ENCODE results near the gene SYK.
"Not testable (repeated sequence)": the region's sequence is repeated elsewhere in the genome, so short reads cannot be mapped to it uniquely, and the experiment has no call there.

SYK gene

GRCh38 chr9:90818279-90818678, 16.7 kb downstream of the SYK start:
- Histone ChIP-seq H3K4me3 (ENCODE audit: insufficient read depth, low read depth, low read length, poor library complexity, severe bottlenecking) (no peak overlapping the region), H3K27ac (ENCODE audit: insufficient read depth, low read length, poor library complexity, severe bottlenecking) (no peak overlapping the region), H3K36me3 (ENCODE audit: control insufficient read depth, insufficient read depth, low read length) (no peaks in the 10 kb centered on the region), H3K4me1 (ENCODE audit: control insufficient read depth, insufficient read depth, low read length, poor library complexity, severe bottlenecking) (peaks cover 4% of the 10 kb centered on the region), H3K27me3 (replicated peaks; ENCODE audit: control insufficient read depth, insufficient read depth, low read length, poor library complexity, severe bottlenecking) (no peaks in the 10 kb centered on the region), H3K9me3 (ENCODE audit: control insufficient read depth, low read length) (no peaks in the 10 kb centered on the region)
- DNase-seq: no peak

- H3K36me3 ChIP-seq (ENCODE audit: control insufficient read depth, insufficient read depth, low read length); H3K9me3 ChIP-seq (ENCODE audit: control insufficient read depth, low read length); H3K4me1 ChIP-seq (ENCODE audit: control insufficient read depth, insufficient read depth, low read length, poor library complexity, severe bottlenecking); H3K27ac ChIP-seq (ENCODE audit: insufficient read depth, low read length, poor library complexity, severe bottlenecking); H3K27me3 ChIP-seq (replicated peaks; ENCODE audit: control insufficient read depth, insufficient read depth, low read length, poor library complexity, severe bottlenecking); DNase-seq; H3K4me3 ChIP-seq (ENCODE audit: insufficient read depth, low read depth, low read length, poor library complexity, severe bottlenecking): not testable (repeated sequence)
Measured at GRCh38 chr9:90820406-90820805, 18.8 kb downstream of the SYK start.

- H3K36me3 ChIP-seq (ENCODE audit: control insufficient read depth, insufficient read depth, low read length): not testable (repeated sequence)
Measured at GRCh38 chr9:90821236-90821635, 19.6 kb downstream of the SYK start.

GRCh38 chr9:90821697-90822096, 20.1 kb downstream of the SYK start:
- Histone ChIP-seq H3K4me1 (ENCODE audit: control insufficient read depth, insufficient read depth, low read length, poor library complexity, severe bottlenecking) (no peaks in the 10 kb centered on the region), H3K9me3 (ENCODE audit: control insufficient read depth, low read length) (no peaks in the 10 kb centered on the region), H3K27ac (ENCODE audit: insufficient read depth, low read length, poor library complexity, severe bottlenecking) (no peak overlapping the region), H3K4me3 (ENCODE audit: insufficient read depth, low read depth, low read length, poor library complexity, severe bottlenecking) (no peak overlapping the region), H3K27me3 (replicated peaks; ENCODE audit: control insufficient read depth, insufficient read depth, low read length, poor library complexity, severe bottlenecking) (no peaks in the 10 kb centered on the region), H3K36me3 (ENCODE audit: control insufficient read depth, insufficient read depth, low read length) (no peaks in the 10 kb centered on the region)
- no peak for DNase-seq

More at GRCh38 chr9:90821236-90821635, 19.6 kb downstream of the SYK start:
- H3K27ac ChIP-seq (ENCODE audit: insufficient read depth, low read length, poor library complexity, severe bottlenecking); H3K9me3 ChIP-seq (ENCODE audit: control insufficient read depth, low read length); H3K4me3 ChIP-seq (ENCODE audit: insufficient read depth, low read depth, low read length, poor library complexity, severe bottlenecking); H3K27me3 ChIP-seq (replicated peaks; ENCODE audit: control insufficient read depth, insufficient read depth, low read length, poor library complexity, severe bottlenecking); DNase-seq; H3K4me1 ChIP-seq (ENCODE audit: control insufficient read depth, insufficient read depth, low read length, poor library complexity, severe bottlenecking): not testable (repeated sequence)

GRCh38 chr9:90822866-90823265, 21.2 kb downstream of the SYK start:
- H3K27me3 ChIP-seq (replicated peaks; ENCODE audit: control insufficient read depth, insufficient read depth, low read length, poor library complexity, severe bottlenecking): no peaks in the 10 kb centered on the region

GRCh38 chr9:90825586-90825985, 24.0 kb downstream of the SYK start:
- Histone ChIP-seq H3K4me1 (ENCODE audit: control insufficient read depth, insufficient read depth, low read length, poor library complexity, severe bottlenecking) (no peaks in the 10 kb centered on the region), H3K9me3 (ENCODE audit: control insufficient read depth, low read length) (no peaks in the 10 kb centered on the region), H3K36me3 (ENCODE audit: control insufficient read depth, insufficient read depth, low read length) (no peaks in the 10 kb centered on the region), H3K27ac (ENCODE audit: insufficient read depth, low read length, poor library complexity, severe bottlenecking) (no peak overlapping the region), H3K27me3 (replicated peaks; ENCODE audit: control insufficient read depth, insufficient read depth, low read length, poor library complexity, severe bottlenecking) (no peaks in the 10 kb centered on the region), H3K4me3 (ENCODE audit: insufficient read depth, low read depth, low read length, poor library complexity, severe bottlenecking) (no peak overlapping the region)
- no peak for DNase-seq

More at GRCh38 chr9:90822866-90823265, 21.2 kb downstream of the SYK start:
- Histone ChIP-seq H3K27ac (ENCODE audit: insufficient read depth, low read length, poor library complexity, severe bottlenecking) (no peak overlapping the region), H3K9me3 (ENCODE audit: control insufficient read depth, low read length) (no peaks in the 10 kb centered on the region), H3K36me3 (ENCODE audit: control insufficient read depth, insufficient read depth, low read length) (no peaks in the 10 kb centered on the region), H3K4me3 (ENCODE audit: insufficient read depth, low read depth, low read length, poor library complexity, severe bottlenecking) (no peak overlapping the region), H3K4me1 (ENCODE audit: control insufficient read depth, insufficient read depth, low read length, poor library complexity, severe bottlenecking) (no peaks in the 10 kb centered on the region)
- DNase-seq: no peak

- H3K4me1 ChIP-seq (ENCODE audit: control insufficient read depth, insufficient read depth, low read length, poor library complexity, severe bottlenecking): no peaks in the 10 kb centered on the region
- H3K27ac ChIP-seq (ENCODE audit: insufficient read depth, low read length, poor library complexity, severe bottlenecking): no peak overlapping the region
- no peak overlapping the region for H3K4me3 ChIP-seq (ENCODE audit: insufficient read depth, low read depth, low read length, poor library complexity, severe bottlenecking)
- peaks cover 4% of the 10 kb centered on the region for H3K27me3 ChIP-seq (replicated peaks; ENCODE audit: control insufficient read depth, insufficient read depth, low read length, poor library complexity, severe bottlenecking)
- H3K36me3 ChIP-seq (ENCODE audit: control insufficient read depth, insufficient read depth, low read length): no peaks in the 10 kb centered on the region
- H3K9me3 ChIP-seq (ENCODE audit: control insufficient read depth, low read length): no peaks in the 10 kb centered on the region
- DNase-seq: no peak
Measured at GRCh38 chr9:90826326-90827020, 24.9 kb downstream of the SYK start.

GRCh38 chr9:90827181-90827871, 25.7 kb downstream of the SYK start:
- Histone ChIP-seq H3K9me3 (ENCODE audit: control insufficient read depth, low read length) (no peaks in the 10 kb centered on the region), H3K4me1 (ENCODE audit: control insufficient read depth, insufficient read depth, low read length, poor library complexity, severe bottlenecking) (no peaks in the 10 kb centered on the region), H3K27ac (ENCODE audit: insufficient read depth, low read length, poor library complexity, severe bottlenecking) (no peak overlapping the region), H3K4me3 (ENCODE audit: insufficient read depth, low read depth, low read length, poor library complexity, severe bottlenecking) (no peak overlapping the region), H3K27me3 (replicated peaks; ENCODE audit: control insufficient read depth, insufficient read depth, low read length, poor library complexity, severe bottlenecking) (peaks cover 4% of the 10 kb centered on the region), H3K36me3 (ENCODE audit: control insufficient read depth, insufficient read depth, low read length) (no peaks in the 10 kb centered on the region)
- no peak for DNase-seq

- Histone ChIP-seq H3K4me1 (ENCODE audit: control insufficient read depth, insufficient read depth, low read length, poor library complexity, severe bottlenecking) (no peaks in the 10 kb centered on the region), H3K36me3 (ENCODE audit: control insufficient read depth, insufficient read depth, low read length) (no peaks in the 10 kb centered on the region), H3K9me3 (ENCODE audit: control insufficient read depth, low read length) (no peaks in the 10 kb centered on the region), H3K27ac (ENCODE audit: insufficient read depth, low read length, poor library complexity, severe bottlenecking) (no peak overlapping the region), H3K4me3 (ENCODE audit: insufficient read depth, low read depth, low read length, poor library complexity, severe bottlenecking) (no peak overlapping the region), H3K27me3 (replicated peaks; ENCODE audit: control insufficient read depth, insufficient read depth, low read length, poor library complexity, severe bottlenecking) (peaks cover 4% of the 10 kb centered on the region)
- DNase-seq: no peak
Measured at GRCh38 chr9:90830051-90830450, 28.4 kb downstream of the SYK start.

GRCh38 chr9:90830977-90831376, 29.4 kb downstream of the SYK start:
- H3K4me3 ChIP-seq (ENCODE audit: insufficient read depth, low read depth, low read length, poor library complexity, severe bottlenecking): no peak overlapping the region
- no peaks in the 10 kb centered on the region for H3K9me3 ChIP-seq (ENCODE audit: control insufficient read depth, low read length)
- H3K36me3 ChIP-seq (ENCODE audit: control insufficient read depth, insufficient read depth, low read length): no peaks in the 10 kb centered on the region
- no peak for DNase-seq
- peaks cover 4% of the 10 kb centered on the region for H3K27me3 ChIP-seq (replicated peaks; ENCODE audit: control insufficient read depth, insufficient read depth, low read length, poor library complexity, severe bottlenecking)
- H3K4me1 ChIP-seq (ENCODE audit: control insufficient read depth, insufficient read depth, low read length, poor library complexity, severe bottlenecking): no peaks in the 10 kb centered on the region
- no peak overlapping the region for H3K27ac ChIP-seq (ENCODE audit: insufficient read depth, low read length, poor library complexity, severe bottlenecking)

Data from effector memory CD4-positive, alpha-beta T cell (primary cell).